Mesodermal cell (in vitro differentiated cells): ENCODE measurements around the gene PDYN.

ENCODE experiments used
- H3K27ac ChIP-seq: 2 replicates; pipeline ENCODE4 v1.7.0; 2013; ENCODE audit warnings: mild to moderate bottlenecking, low read depth, low read length, moderate library complexity; ENCODE audit not compliant: severe bottlenecking
- H3K36me3 ChIP-seq: 2 replicates; pipeline ENCODE4 v1.7.1; 2013; ENCODE audit warnings: mild to moderate bottlenecking, low read length, moderate library complexity; ENCODE audit not compliant: control insufficient read depth, insufficient read depth
- H3K4me1 ChIP-seq: one replicate; pipeline ENCODE4 v1.7.1; 2013; ENCODE audit warnings: mild to moderate bottlenecking, low read length; ENCODE audit not compliant: insufficient read depth, control insufficient read depth, poor library complexity, severe bottlenecking
- H3K4me3 ChIP-seq: 2 replicates; pipeline ENCODE4 v1.7.0; 2013; ENCODE audit warnings: low read length, control low read depth, mild to moderate bottlenecking; ENCODE audit not compliant: insufficient read depth, poor library complexity, severe bottlenecking; ENCODE audit errors: extremely low read depth
- H3K9me3 ChIP-seq: 2 replicates; pipeline ENCODE4 v1.7.1; 2013; ENCODE audit warnings: mild to moderate bottlenecking, low read length, moderate library complexity; ENCODE audit not compliant: control insufficient read depth
- WGBS, 2 experiments: methylation state at CpG; one replicate each; pipeline ENCODE4 v1.1.5; 2013; ENCODE audit warnings: missing lambda C conversion rate in 2 of 2; ENCODE audit not compliant: insufficient coverage in 2 of 2; 5-methylcytosine and 5-hydroxymethylcytosine counted together

PDYN gene

GRCh38 chr20:1995531-1996310, 1.9 kb upstream of the PDYN start:
- Histone ChIP-seq H3K27ac (no peak overlapping the region), H3K36me3 (no peaks in the 10 kb centered on the region)
- WGBS, 2 experiments = 89 to 91% methylated on average over 4 to 5 of the region's 10 CpGs

GRCh38 chr20:1994627-1995026, 769 bp upstream of the PDYN start:
- no peak overlapping the region for H3K27ac ChIP-seq
- H3K9me3 ChIP-seq = no peaks in the 10 kb centered on the region
- H3K4me1 ChIP-seq = no peaks in the 10 kb centered on the region
- no peak overlapping the region for H3K4me3 ChIP-seq
- WGBS, 2 experiments = 92 to 94% methylated on average over 14 of the region's 14 CpGs
- no peaks in the 10 kb centered on the region for H3K36me3 ChIP-seq

More at GRCh38 chr20:1995531-1996310, 1.9 kb upstream of the PDYN start:
- Histone ChIP-seq H3K4me3 (no peak overlapping the region), H3K4me1 (no peaks in the 10 kb centered on the region), H3K9me3 (no peaks in the 10 kb centered on the region)

GRCh38 chr20:1992359-1993110, 1.3 kb downstream of the PDYN start:
- H3K4me3 ChIP-seq = no peak overlapping the region
- H3K9me3 ChIP-seq = no peaks in the 10 kb centered on the region
- no peaks in the 10 kb centered on the region for H3K4me1 ChIP-seq
- H3K27ac ChIP-seq = no peak overlapping the region
- H3K36me3 ChIP-seq = no peaks in the 10 kb centered on the region
- 61 to 68% methylated on average over 6 of the region's 8 CpGs for WGBS, 2 experiments

- Histone ChIP-seq H3K9me3 (no peaks in the 10 kb centered on the region), H3K4me3 (no peak overlapping the region), H3K36me3 (no peaks in the 10 kb centered on the region), H3K4me1 (no peaks in the 10 kb centered on the region), H3K27ac (no peak overlapping the region)
- 83 to 100% methylated on average over 2 to 3 of the region's 3 CpGs for WGBS, 2 experiments
Observed at GRCh38 chr20:1987826-1988225, 6.0 kb downstream of the PDYN start.

- H3K36me3 ChIP-seq = no peaks in the 10 kb centered on the region
- H3K9me3 ChIP-seq = no peaks in the 10 kb centered on the region
- H3K4me3 ChIP-seq = no peak overlapping the region
- no peak overlapping the region for H3K27ac ChIP-seq
- WGBS, 2 experiments = 73 to 74% methylated on average over 3 to 4 of the region's 4 CpGs
- H3K4me1 ChIP-seq = no peaks in the 10 kb centered on the region
Observed at GRCh38 chr20:1983301-1983700, 10.6 kb downstream of the PDYN start.

- H3K9me3 ChIP-seq = no peaks in the 10 kb centered on the region
- no peak overlapping the region for H3K27ac ChIP-seq
- no peaks in the 10 kb centered on the region for H3K36me3 ChIP-seq
- WGBS, 2 experiments = 94% methylated on average over 5 of the region's 5 CpGs; no CpG with 5 or more reads in 1 of the 2 experiments
- no peak overlapping the region for H3K4me3 ChIP-seq
- no peaks in the 10 kb centered on the region for H3K4me1 ChIP-seq
Observed at GRCh38 chr20:1982686-1983085, 11.2 kb downstream of the PDYN start.

GRCh38 chr20:1979106-1979778, 14.6 kb downstream of the PDYN start:
- 67% methylated on average over 1 of the region's 3 CpGs; no CpG with 5 or more reads in 1 of the 2 experiments for WGBS, 2 experiments
- Histone ChIP-seq H3K4me1 (no peaks in the 10 kb centered on the region), H3K36me3 (no peaks in the 10 kb centered on the region), H3K9me3 (no peaks in the 10 kb centered on the region), H3K27ac (no peak overlapping the region), H3K4me3 (no peak overlapping the region)

GRCh38 chr20:1975291-1975690, 18.6 kb downstream of the PDYN start:
- no peak overlapping the region for H3K27ac ChIP-seq
- H3K4me1 ChIP-seq = no peaks in the 10 kb centered on the region
- 92 to 93% methylated on average over 9 to 10 of the region's 11 CpGs for WGBS, 2 experiments

GRCh38 chr20:1973601-1974440, 20.0 kb downstream of the PDYN start:
- no peaks in the 10 kb centered on the region for H3K4me1 ChIP-seq
- H3K36me3 ChIP-seq = no peaks in the 10 kb centered on the region
- H3K4me3 ChIP-seq = no peak overlapping the region
- 79 to 80% methylated on average over 13 to 14 of the region's 15 CpGs for WGBS, 2 experiments
- no peak overlapping the region for H3K27ac ChIP-seq
- no peaks in the 10 kb centered on the region for H3K9me3 ChIP-seq

More at GRCh38 chr20:1975291-1975690, 18.6 kb downstream of the PDYN start:
- H3K4me3 ChIP-seq = no peak overlapping the region
- H3K36me3 ChIP-seq = no peaks in the 10 kb centered on the region
- H3K9me3 ChIP-seq = no peaks in the 10 kb centered on the region
